ENCODE data around the gene PKIB.
"Not testable (repeated sequence)": the region's sequence is repeated elsewhere in the genome, so short reads cannot be mapped to it uniquely, and the experiment has no call there.

PKIB gene

GRCh38 chr6:122609881-122610689, at the start of gene PKIB:
PKIB (plus strand) TSS chr6:122610405; CDS start chr6:122717795, 107,390 bp downstream.
- DNase-seq: peak; percentile 76

DNA sequence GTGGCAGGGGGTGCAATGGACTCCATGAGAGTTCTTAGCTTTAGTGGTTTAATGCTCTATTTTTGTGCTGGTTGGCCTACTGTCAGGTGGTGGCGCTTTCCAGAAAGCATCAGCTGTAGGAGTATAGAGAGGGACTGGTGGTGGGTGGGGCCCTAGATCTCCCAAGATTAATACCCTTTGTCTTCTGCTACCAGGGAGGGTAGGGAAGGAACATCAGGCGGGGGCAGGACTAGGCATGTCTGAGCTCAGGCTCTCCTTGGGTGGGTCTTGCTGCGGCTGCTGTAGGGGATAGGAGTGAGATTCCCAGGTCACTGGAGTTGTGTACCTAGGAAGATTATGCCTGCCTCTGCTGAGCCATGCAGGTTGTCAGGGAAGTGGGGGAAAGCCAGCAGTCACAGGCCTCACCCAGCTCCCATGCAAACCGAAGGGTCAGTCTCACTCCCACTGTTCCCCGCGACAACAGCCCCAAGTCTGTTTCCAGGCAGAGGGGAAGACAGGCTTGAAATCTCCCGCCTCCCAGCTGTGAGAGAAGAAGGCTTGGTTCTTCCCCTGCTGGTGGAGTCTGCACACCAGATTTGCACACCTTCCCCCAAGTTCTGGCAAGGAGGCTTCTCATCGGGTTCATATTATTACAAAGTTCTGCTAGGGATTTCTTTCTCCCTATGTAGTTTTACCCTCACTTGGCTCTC, 46.7 kb upstream of the PKIB start:
- no peak for DNase-seq

GRCh38 chr6:122564230-122564629, 46.0 kb upstream of the PKIB start:
- no peak for DNase-seq

DNA sequence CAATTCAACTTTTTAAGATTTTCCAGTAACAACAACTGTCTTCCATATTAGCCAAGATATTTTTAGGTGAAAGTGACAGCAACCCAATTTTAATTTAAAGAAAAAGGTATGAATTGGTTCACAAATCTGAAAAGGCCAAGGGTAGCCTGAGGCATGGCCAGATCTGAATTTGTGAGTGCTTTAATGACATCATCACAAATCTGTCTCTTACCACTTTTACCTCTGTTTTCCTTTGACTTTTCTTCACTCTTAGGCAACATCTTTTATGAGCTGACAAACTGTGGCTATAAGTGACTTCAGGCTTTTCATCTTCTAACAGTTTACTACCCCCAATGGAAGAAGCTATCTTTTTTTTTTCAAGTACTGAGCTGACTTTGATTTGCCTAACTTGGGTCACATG, 44.5 kb upstream of the PKIB start:
- DNase-seq: no peak

- no peak for DNase-seq
Measured at GRCh38 chr6:122567034-122567433, 43.2 kb upstream of the PKIB start.

DNA sequence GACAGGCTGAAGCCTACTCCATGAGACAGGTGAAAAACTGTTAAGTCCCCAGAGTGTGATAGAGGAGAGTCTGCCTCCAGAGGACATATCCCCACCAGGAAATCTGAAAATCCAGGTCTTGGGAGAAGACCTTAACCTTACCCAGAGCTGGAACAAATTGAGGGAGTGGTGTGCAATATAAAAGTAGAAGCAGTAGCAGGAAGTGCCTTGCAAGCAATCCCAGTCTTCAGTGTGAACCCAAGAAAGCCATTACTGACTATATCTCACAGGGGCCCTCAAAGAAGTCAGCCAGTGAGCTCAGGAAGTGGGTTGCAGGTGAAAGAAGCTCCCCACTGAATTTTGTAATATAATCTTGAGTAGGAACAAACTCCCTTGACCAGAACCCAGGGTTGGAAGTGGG, 41.9 kb upstream of the PKIB start:
- DNase-seq: no peak

GRCh38 chr6:122568797-122569221, 41.4 kb upstream of the PKIB start:
- DNase-seq: peak; percentile 1

DNA sequence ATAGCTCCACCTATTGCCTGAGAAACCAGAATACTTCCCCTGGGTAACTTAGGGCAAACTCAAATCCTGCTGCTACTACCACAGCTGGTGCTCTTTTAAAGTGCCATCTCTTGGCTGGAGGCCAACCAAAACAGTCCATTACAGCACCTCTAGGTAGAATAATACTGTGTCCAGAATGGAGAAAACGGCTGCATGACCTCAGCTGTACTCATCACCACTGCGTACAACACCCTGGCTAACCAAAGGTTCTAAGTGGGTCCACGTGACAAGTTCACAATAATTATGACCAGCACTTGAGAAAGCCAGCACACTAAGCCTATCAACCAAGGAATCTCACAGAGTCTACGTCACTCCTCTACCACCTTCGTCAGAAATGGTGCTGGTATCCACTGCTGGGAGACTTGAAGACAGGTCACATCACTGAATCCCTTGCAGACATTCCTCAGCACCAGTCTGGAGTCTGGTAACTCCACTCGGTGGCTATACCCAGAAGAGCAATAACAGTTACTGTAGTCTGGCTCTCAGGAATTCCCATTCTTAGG, 40.9 kb upstream of the PKIB start:
- DNase-seq: no peak

- DNase-seq: no peak
Measured at GRCh38 chr6:122571888-122572287, 38.3 kb upstream of the PKIB start.

DNA sequence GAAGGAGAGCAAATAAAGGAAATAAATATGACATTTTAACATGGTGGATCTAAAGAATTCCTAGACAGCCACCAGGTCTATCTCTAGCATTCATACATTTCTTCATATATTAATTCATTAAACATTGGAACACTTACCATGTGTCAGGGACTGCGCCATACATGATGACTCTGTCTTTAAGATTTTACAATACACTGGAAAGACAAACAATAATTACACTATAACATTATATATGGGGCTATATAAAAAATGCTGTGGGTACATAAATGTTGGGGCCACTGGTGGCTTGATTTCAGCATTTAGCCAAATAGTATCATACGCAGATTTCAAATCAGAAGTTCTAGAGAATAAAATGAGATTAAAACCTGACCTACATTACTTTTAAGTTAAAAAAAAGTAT, 33.3 kb upstream of the PKIB start:
- DNase-seq: no peak

- no peak for DNase-seq
Measured at GRCh38 chr6:122578961-122579360, 31.2 kb upstream of the PKIB start.

DNA sequence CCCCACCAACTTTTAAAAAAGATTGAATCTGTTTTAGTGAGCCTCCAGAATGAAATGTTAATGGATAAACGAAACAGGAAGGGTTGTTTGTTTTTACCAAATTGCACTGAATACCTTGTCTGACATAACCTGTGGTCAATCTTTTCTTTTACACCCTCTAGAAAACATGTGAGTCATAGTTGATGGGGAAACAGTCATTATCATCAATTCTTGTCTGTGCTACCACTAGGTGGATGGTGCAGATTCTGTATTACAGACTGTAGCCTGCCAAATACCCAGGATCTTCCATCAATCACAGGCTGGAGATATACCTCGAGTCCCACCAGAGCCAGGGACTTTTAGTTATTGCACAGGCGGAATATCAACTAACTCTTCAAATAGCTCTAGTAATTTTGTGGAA, 29.5 kb upstream of the PKIB start:
- no peak for DNase-seq

DNA sequence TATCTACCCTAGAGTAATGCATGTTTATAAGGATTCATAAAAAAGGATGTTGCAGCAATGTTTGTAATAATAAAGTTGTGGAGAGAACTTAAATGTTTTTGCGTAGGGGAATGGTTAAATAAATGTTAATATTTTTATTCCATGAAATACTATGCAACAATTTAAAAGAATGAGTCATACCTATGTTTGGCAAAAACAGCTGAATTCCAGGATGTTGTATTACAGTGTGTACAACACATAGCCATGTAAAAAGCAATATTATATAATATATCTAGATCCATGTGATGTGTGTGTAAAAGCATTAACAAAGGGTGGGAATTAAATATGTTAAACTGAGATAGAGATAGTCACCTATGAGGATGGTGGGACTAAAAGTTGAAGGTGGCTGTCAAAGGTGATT, 21.1 kb upstream of the PKIB start:
- no peak for DNase-seq

- not testable (repeated sequence) for DNase-seq
Measured at GRCh38 chr6:122598295-122598694, 11.9 kb upstream of the PKIB start.

GRCh38 chr6:122604676-122605075, 5.5 kb upstream of the PKIB start:
- no peak for DNase-seq

GRCh38 chr6:122610690-122611455, 668 bp downstream of the PKIB start:
- DNase-seq: peak; percentile 25

GRCh38 chr6:122612838-122613237, 2.6 kb downstream of the PKIB start:
- no peak for DNase-seq

- no peak for DNase-seq
Measured at GRCh38 chr6:122614303-122614702, 4.1 kb downstream of the PKIB start.

- no peak for DNase-seq
Measured at GRCh38 chr6:122615409-122615808, 5.2 kb downstream of the PKIB start.

GRCh38 chr6:122616877-122617276, 6.7 kb downstream of the PKIB start:
- no peak for DNase-seq

GRCh38 chr6:122619309-122619708, 9.1 kb downstream of the PKIB start:
- DNase-seq: no peak

GRCh38 chr6:122620428-122620827, 10.2 kb downstream of the PKIB start:
- DNase-seq: no peak

DNA sequence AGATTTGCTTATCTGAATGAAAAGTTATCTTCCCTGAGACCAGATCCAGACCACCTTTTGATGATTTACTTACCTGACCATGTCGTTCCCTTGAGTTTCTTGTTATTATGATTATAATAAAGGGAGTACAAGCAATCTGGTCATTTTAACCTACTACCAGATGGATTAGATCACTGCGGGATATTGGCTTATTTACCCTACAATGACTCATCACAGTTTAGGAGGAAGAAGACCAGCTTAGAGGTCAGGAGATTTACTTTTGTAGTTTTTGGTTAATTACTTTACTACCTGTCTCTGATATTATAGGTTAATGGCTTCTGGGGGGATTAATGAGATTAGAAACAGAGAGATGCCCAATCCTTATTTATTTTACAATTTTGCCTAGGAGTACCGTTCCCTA, 10.7 kb downstream of the PKIB start:
- no peak for DNase-seq

Measured in hematopoietic multipotent progenitor cell treated with erythropoietin and hydrocortisone succinate and interleukin-3 and kit ligand, for 6 days (in vitro differentiated cells).